B cell (primary cell): ENCODE measurements around the gene SART3.

Source experiments
- CTCF ChIP-seq: fragments of 200-600 bp; IDR thresholded peaks from one replicate; pipeline ENCODE4 v1.8.0; 2022; ENCODE audit warnings: antibody characterized with exemption, mild to moderate bottlenecking
- EZH2 ChIP-seq: IDR thresholded peaks from 2 replicates; pipeline ENCODE4 v1.6.1; 2012; ENCODE audit warnings: borderline replicate concordance, low read depth, mild to moderate bottlenecking, moderate library complexity, low read length; ENCODE audit not compliant: insufficient read depth, poor library complexity, severe bottlenecking

- TF ChIP-seq CTCF (no peak), EZH2 (no peak)
Measured at GRCh38 chr12:108589840-108590229, 28.9 kb upstream of the SART3 start.
